Cardiac muscle cell (in vitro differentiated cells and primary cell): ENCODE results near the gene PAX5. TPM values are rescaled to one million over a fixed set of nuclear protein-coding genes. Genes with fewer than 3 reads are reported as not detected.

Experiments used
- DNase-seq, 2 donors: peaks; one replicate each; pipeline versions ENCODE4 v3.0.0 to v3.0.0-alpha.2; 2010 to 2017; ENCODE audit warnings: low read depth in 1 of 2, low spot score in 1 of 2
- H3K27ac ChIP-seq: fragments of 200-600 bp; sonication (generic); 2 replicates; pipeline ENCODE4 v1.5.1; 2016
- H3K27me3 ChIP-seq: fragments of 200-600 bp; sonication (generic); 2 replicates; pipeline ENCODE4 v1.6.0; 2016; ENCODE audit warnings: control low read depth
- H3K36me3 ChIP-seq: fragments of 200-600 bp; sonication (generic); 2 replicates; pipeline ENCODE4 v1.5.1; 2016; ENCODE audit warnings: control low read depth
- H3K4me1 ChIP-seq: fragments of 200-600 bp; sonication (generic); 2 replicates; pipeline ENCODE4 v1.8.1; 2017; ENCODE audit warnings: low read depth, mild to moderate bottlenecking, mixed run types
- H3K4me3 ChIP-seq: fragments of 200-600 bp; sonication (generic); 2 replicates; pipeline ENCODE4 v1.5.1; 2016; ENCODE audit warnings: mild to moderate bottlenecking
- H3K9me3 ChIP-seq: fragments of 200-600 bp; sonication (generic); 2 replicates; pipeline ENCODE4 v1.5.1; 2017; ENCODE audit warnings: low read depth, mild to moderate bottlenecking, control low read depth
- polyA plus RNA-seq: library from polyadenylated mRNA; unstranded; fragments of >200 nt; fragmentation: Nextera tagmentation; extraction: Ambion mirVana; gene quantifications from 2 replicates; pipeline ENCODE4 v1.2.1, GENCODE V29; 2016
- total RNA-seq: library from RNA; depleted of rRNA; stranded (reverse); fragments of >200 nt; gene quantifications from 2 replicates; pipeline ENCODE4 v1.2.3, GENCODE V29; 2016
- TF ChIP-seq, protein P1 (sequence below): IDR thresholded peaks from 2 replicates; pipeline ENCODE4 v1.5.1; 2012; ENCODE audit warnings: low read depth, mild to moderate bottlenecking, low read length

Gene PAX5
- total and polyA plus RNA-seq, 2 experiments from 2014 or later: not detected

DNA sequence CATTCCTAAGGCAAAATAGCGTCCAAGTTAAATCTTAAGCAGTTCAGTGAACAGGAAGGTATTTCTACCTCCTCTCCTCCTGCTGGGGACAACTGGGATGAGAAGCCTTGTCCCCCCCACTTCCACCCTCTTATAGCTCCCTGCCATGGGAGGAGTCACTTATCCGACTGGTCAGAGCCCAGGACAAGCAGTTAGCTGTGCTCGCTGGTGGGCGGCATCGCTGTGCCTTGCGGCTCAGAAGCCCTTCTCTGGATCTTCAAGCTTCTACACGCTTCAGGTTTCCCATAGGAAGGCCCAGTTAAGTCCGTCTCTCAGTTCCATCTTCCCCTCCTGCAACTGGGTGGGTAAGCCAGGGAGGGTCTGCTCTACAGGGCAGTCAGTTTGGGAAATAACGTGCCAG, 77.2 kb downstream of the PAX5 start:
- Histone ChIP-seq H3K4me1 (no peaks in the 10 kb centered on the region), H3K27me3 (peaks cover 4% of the 10 kb centered on the region), H3K36me3 (no peaks in the 10 kb centered on the region), H3K4me3 (no peak overlapping the region), H3K9me3 (no peaks in the 10 kb centered on the region), H3K27ac (no peak overlapping the region)
- TF ChIP-seq, protein P1, sequence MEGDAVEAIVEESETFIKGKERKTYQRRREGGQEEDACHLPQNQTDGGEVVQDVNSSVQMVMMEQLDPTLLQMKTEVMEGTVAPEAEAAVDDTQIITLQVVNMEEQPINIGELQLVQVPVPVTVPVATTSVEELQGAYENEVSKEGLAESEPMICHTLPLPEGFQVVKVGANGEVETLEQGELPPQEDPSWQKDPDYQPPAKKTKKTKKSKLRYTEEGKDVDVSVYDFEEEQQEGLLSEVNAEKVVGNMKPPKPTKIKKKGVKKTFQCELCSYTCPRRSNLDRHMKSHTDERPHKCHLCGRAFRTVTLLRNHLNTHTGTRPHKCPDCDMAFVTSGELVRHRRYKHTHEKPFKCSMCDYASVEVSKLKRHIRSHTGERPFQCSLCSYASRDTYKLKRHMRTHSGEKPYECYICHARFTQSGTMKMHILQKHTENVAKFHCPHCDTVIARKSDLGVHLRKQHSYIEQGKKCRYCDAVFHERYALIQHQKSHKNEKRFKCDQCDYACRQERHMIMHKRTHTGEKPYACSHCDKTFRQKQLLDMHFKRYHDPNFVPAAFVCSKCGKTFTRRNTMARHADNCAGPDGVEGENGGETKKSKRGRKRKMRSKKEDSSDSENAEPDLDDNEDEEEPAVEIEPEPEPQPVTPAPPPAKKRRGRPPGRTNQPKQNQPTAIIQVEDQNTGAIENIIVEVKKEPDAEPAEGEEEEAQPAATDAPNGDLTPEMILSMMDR: no peak
- DNase-seq: no peak

DNA sequence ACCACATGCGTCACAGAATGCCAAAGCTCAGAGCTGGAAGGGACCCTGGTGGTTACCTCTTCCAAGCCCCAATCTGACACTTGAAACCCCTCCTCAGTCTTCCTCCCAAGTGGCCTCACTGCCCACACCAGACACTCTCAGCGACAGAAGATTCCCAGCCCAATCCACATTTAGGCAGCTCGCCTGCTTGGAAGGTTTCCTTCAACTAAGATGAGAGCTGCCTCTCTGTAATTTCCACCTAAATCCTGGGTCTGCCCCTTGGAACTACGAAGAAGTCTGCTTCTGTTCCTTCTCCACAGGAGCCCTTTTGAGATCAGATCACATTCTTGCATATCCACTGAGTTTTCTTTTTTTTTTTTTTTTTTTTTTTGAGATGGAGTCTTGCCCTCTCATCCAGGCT, 83.7 kb downstream of the PAX5 start:
- TF ChIP-seq, protein P1: no peak
- no peak for DNase-seq
- H3K4me3 ChIP-seq: no peak overlapping the region
- H3K9me3 ChIP-seq: no peaks in the 10 kb centered on the region
- H3K27me3 ChIP-seq: peaks cover 10% of the 10 kb centered on the region
- no peak overlapping the region for H3K27ac ChIP-seq
- no peaks in the 10 kb centered on the region for H3K36me3 ChIP-seq
- no peaks in the 10 kb centered on the region for H3K4me1 ChIP-seq

DNA sequence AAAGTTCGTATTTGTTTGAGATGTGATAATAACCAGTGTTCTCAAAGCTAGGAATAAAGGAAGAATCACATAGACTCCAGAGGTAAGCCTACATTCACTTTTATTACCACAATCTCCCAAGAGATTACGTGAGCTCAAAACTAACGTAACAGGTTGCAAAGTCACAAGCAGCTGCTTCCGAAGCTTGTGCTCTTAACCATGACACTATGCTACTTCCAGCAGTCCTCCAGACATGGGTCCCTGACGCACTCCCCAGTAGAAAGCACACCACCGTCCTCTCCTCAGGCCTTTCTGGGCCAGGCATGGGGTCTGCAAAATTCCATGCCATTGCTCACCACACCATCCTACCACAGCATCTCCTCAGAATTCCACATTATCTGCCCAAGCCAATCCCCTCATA, 84.6 kb downstream of the PAX5 start:
- peaks cover 10% of the 10 kb centered on the region for H3K27me3 ChIP-seq
- no peak overlapping the region for H3K4me3 ChIP-seq
- TF ChIP-seq, protein P1: no peak
- no peaks in the 10 kb centered on the region for H3K36me3 ChIP-seq
- H3K9me3 ChIP-seq: no peaks in the 10 kb centered on the region
- no peak for DNase-seq
- H3K27ac ChIP-seq: no peak overlapping the region
- H3K4me1 ChIP-seq: no peaks in the 10 kb centered on the region

DNA sequence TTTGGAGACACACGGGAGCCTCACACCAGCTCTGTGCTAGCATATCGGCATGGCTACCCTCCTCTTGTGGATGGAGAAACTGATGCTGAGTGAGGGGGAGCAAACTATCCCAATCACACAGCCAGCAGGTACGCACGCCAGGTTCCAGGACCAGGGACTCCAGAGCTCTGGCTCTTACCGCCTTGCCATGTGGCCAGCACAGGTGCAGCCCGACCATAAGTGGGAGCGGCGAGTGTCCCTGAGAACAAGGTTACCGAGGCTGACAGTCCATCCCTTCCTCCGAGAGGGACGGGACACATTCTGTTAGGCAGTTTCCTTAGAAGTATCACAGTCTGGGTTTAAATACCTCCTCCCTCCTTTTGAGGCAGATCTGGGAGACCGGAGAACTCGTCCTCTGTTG, 86.0 kb downstream of the PAX5 start:
- peaks cover 10% of the 10 kb centered on the region for H3K27me3 ChIP-seq
- TF ChIP-seq, protein P1: no peak

DNA sequence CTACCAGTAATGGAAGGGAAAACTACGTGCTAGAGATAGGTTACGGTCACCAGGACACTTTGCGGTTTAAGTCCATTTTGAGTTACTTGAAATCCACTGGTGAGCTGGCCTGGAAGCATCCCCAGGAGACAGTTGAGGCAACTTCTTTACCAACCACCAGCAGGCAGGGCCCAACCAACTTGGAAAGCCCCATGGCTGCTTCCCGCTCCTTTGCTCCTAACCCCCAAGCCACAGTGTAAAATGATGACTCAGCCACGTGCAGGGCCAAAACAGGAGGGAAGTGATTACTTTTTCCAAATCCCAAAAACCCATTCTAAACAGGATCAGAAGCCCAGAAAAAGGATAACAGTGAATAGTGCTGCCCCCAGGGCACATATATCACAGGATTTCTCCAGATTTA, 87.4 kb downstream of the PAX5 start:
- DNase-seq: peak in 1 of 2 donors; percentile 61
- Histone ChIP-seq H3K9me3 (no peaks in the 10 kb centered on the region), H3K27me3 (peaks cover 10% of the 10 kb centered on the region), H3K4me1 (no peaks in the 10 kb centered on the region), H3K27ac (no peak overlapping the region), H3K4me3 (no peak overlapping the region), H3K36me3 (no peaks in the 10 kb centered on the region)
- TF ChIP-seq, protein P1: no peak

More for the DNA sequence above, 86.0 kb downstream of the PAX5 start:
- Histone ChIP-seq H3K36me3 (no peaks in the 10 kb centered on the region), H3K4me1 (no peaks in the 10 kb centered on the region), H3K27ac (no peak overlapping the region), H3K9me3 (no peaks in the 10 kb centered on the region), H3K4me3 (no peak overlapping the region)
- DNase-seq: no peak

DNA sequence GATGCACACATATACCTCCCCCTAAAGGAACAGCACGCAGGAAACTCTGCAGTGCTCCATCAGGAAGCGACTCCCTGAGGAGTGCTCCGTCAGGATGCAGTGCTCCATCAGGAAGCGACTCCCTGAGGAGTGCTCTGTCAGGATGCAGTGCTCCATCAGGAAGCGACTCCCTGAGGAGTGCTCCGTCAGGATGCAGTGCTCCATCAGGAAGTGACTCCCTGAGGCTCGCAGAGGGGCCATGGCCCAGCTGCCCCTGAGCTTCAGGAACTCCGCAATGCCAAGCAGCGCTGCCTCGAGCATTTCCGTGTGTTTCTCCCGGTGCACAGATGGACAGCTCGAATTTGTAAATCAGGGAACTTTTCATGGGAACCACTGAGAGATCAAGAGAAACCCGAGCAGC, 88.1 kb downstream of the PAX5 start:
- no peaks in the 10 kb centered on the region for H3K9me3 ChIP-seq
- TF ChIP-seq, protein P1: no peak
- no peaks in the 10 kb centered on the region for H3K36me3 ChIP-seq
- no peak for DNase-seq
- no peak overlapping the region for H3K4me3 ChIP-seq
- no peaks in the 10 kb centered on the region for H3K4me1 ChIP-seq
- H3K27ac ChIP-seq: no peak overlapping the region
- H3K27me3 ChIP-seq: peaks cover 10% of the 10 kb centered on the region
